ENCODE data around the gene SPSB4.

- TF ChIP-seq CTCF (IDR thresholded peaks at IDR 0.05), result no peak
- no peak for TF ChIP-seq POLR2A (IDR thresholded peaks at IDR 0.05)
These were observed 140.1 kb downstream of the SPSB4 start for GRCh38 chr3:141191097-141191749.
